Activated naive CD8-positive, alpha-beta T cell treated with anti-CD3 and anti-CD28 coated beads, Interleukin-2, amount 50 U/mL, for 16 hours (primary cell): Measurements from ENCODE around the gene GFI1.
"Not testable (repeated sequence)": the region's sequence is repeated elsewhere in the genome, so short reads cannot be mapped to it uniquely, and the experiment has no call there.

ENCODE experiments used
- DNase-seq: peaks from one replicate; pipeline ENCODE4 v3.0.0-alpha.2; 2020; ENCODE audit warnings: low read depth, low spot score

The GFI1 gene

GRCh38 chr1:92465256-92465647, 21.5 kb downstream of the GFI1 start:
- DNase-seq, result no peak

GRCh38 chr1:92464588-92465255, 22.0 kb downstream of the GFI1 start:
- no peak for DNase-seq

GRCh38 chr1:92461364-92462097, 25.2 kb downstream of the GFI1 start:
- no peak for DNase-seq

GRCh38 chr1:92459871-92460320, 26.8 kb downstream of the GFI1 start:
- DNase-seq, result no peak

- no peak for DNase-seq
These were observed 28.6 kb downstream of the GFI1 start for GRCh38 chr1:92458146-92458545.

- DNase-seq, result no peak
These were observed 38.7 kb downstream of the GFI1 start for GRCh38 chr1:92447976-92448375.

GRCh38 chr1:92447033-92447681, 39.6 kb downstream of the GFI1 start:
- DNase-seq, result no peak

- no peak for DNase-seq
These were observed 40.2 kb downstream of the GFI1 start for GRCh38 chr1:92446546-92446945.

GRCh38 chr1:92445865-92446264, 40.9 kb downstream of the GFI1 start:
- DNase-seq, result no peak

- DNase-seq, result no peak
These were observed 42.4 kb downstream of the GFI1 start for GRCh38 chr1:92444351-92444750.

GRCh38 chr1:92443893-92444292, 42.8 kb downstream of the GFI1 start:
- DNase-seq, result no peak

GRCh38 chr1:92442351-92442750, 44.4 kb downstream of the GFI1 start:
- no peak for DNase-seq

- no peak for DNase-seq
These were observed 44.9 kb downstream of the GFI1 start for GRCh38 chr1:92441697-92442342.

GRCh38 chr1:92441316-92441696, 45.4 kb downstream of the GFI1 start:
- no peak for DNase-seq

- no peak for DNase-seq
These were observed 47.4 kb downstream of the GFI1 start for GRCh38 chr1:92439291-92439690.

- not testable (repeated sequence) for DNase-seq
These were observed 52.2 kb downstream of the GFI1 start for GRCh38 chr1:92434572-92434971.

GRCh38 chr1:92430030-92430429, 56.7 kb downstream of the GFI1 start:
- no peak for DNase-seq

- DNase-seq, result no peak
These were observed 61.1 kb downstream of the GFI1 start for GRCh38 chr1:92425617-92426016.
